Naive thymus-derived CD4-positive, alpha-beta T cell (primary cell): Measurements from ENCODE around the gene GEMIN7. TPM values are rescaled to one million over a fixed set of nuclear protein-coding genes. Genes with fewer than 3 reads are reported as not detected.

Experiments used
- ATAC-seq: fragments of 150-1000 bp; cut with Tn5 transposase; 2 replicates; pipeline ENCODE4 v1.10.0; 2021; ENCODE audit warnings: mild to moderate bottlenecking, moderate library complexity
- CTCF ChIA-PET: fragments of 350-600 bp; sonication (Branson Sonifier 250); formaldehyde crosslinking; loops from one replicate; lab custom pipeline; 2021; ENCODE audit warnings: antibody characterized with exemption; lab: Charles Lee
- POLR2A ChIA-PET: fragments of 350-600 bp; sonication (Branson Sonifier 250); formaldehyde crosslinking; loops from one replicate; lab custom pipeline; 2021; ENCODE audit warnings: antibody characterized with exemption, inconsistent platforms; lab: Charles Lee
- DNase-seq, 9 donors: peaks; one replicate each; pipeline versions ENCODE4 v3.0.0 to v3.0.0-alpha.2; 2020 to 2022; ENCODE audit warnings: mixed read lengths in 1 of 9
- H3K27ac ChIP-seq: one replicate; pipeline ENCODE4 v1.7.0; 2013; ENCODE audit warnings: mild to moderate bottlenecking, low read depth, low read length, moderate library complexity
- H3K27me3 ChIP-seq, 2 donors: one replicate each; pipeline ENCODE4 v1.7.0; 2013; ENCODE audit warnings: low read length in 2 of 2, mild to moderate bottlenecking in 2 of 2, moderate library complexity in 2 of 2; ENCODE audit not compliant: control insufficient read depth in 2 of 2, insufficient read depth in 2 of 2
- H3K36me3 ChIP-seq, 3 experiments: 1 replicate in 2 of 3; 2 replicates in 1 of 3; pipeline ENCODE4 v1.7.0; 2013; ENCODE audit warnings: low read length in 3 of 3, mild to moderate bottlenecking in 3 of 3, moderate library complexity in 1 of 3; ENCODE audit not compliant: insufficient read depth in 3 of 3, control insufficient read depth in 2 of 3
- H3K4me1 ChIP-seq, 2 donors: one replicate each; pipeline ENCODE4 v1.7.0; 2013; ENCODE audit warnings: low read length in 2 of 2, mild to moderate bottlenecking in 2 of 2, moderate library complexity in 1 of 2; ENCODE audit not compliant: control insufficient read depth in 2 of 2, insufficient read depth in 2 of 2
- H3K4me3 ChIP-seq: 2 replicates; pipeline ENCODE4 v1.7.0; 2013; ENCODE audit warnings: mild to moderate bottlenecking, low read length
- H3K9me3 ChIP-seq, 3 experiments: 1 replicate in 2 of 3; 2 replicates in 1 of 3; pipeline ENCODE4 v1.7.0; 2013; ENCODE audit warnings: low read length in 3 of 3; ENCODE audit not compliant: control insufficient read depth in 2 of 3
- H3K27ac Mint-ChIP-seq, 9 donors: one replicate each; pipeline ENCODE4 v1.8.0; 2020 to 2022; ENCODE audit warnings: mixed read lengths in 9 of 9, mild to moderate bottlenecking in 8 of 9, moderate library complexity in 5 of 9, inconsistent platforms in 2 of 9
- H3K27me3 Mint-ChIP-seq, 5 donors: one replicate each; pipeline ENCODE4 v1.8.0; 2021 to 2022; ENCODE audit warnings: mixed read lengths in 5 of 5, mild to moderate bottlenecking in 1 of 5
- H3K36me3 Mint-ChIP-seq, 5 donors: one replicate each; pipeline ENCODE4 v1.8.0; 2020 to 2022; ENCODE audit warnings: mixed read lengths in 5 of 5, mild to moderate bottlenecking in 3 of 5, inconsistent platforms in 1 of 5
- H3K4me1 Mint-ChIP-seq, 7 donors: one replicate each; pipeline ENCODE4 v1.8.0; 2020 to 2022; ENCODE audit warnings: mixed read lengths in 7 of 7, mild to moderate bottlenecking in 3 of 7, inconsistent platforms in 1 of 7
- H3K4me3 Mint-ChIP-seq, 10 donors: one replicate each; pipeline ENCODE4 v1.8.0; 2020 to 2022; ENCODE audit warnings: mild to moderate bottlenecking in 10 of 10, mixed read lengths in 10 of 10, moderate library complexity in 6 of 10, inconsistent platforms in 2 of 10
- H3K9me3 Mint-ChIP-seq, 11 donors: one replicate each; pipeline ENCODE4 v1.8.0; 2020 to 2022; ENCODE audit warnings: mixed read lengths in 11 of 11, mild to moderate bottlenecking in 4 of 11, inconsistent platforms in 1 of 11, moderate library complexity in 1 of 11
- intact Hi-C, 2 donors: fragments of 100-400 bp; cut with micrococcal nuclease; formaldehyde crosslinking; loops; one replicate each; pipeline ENCODE4 v1.15.1; 2023
- polyA plus RNA-seq, 2 donors: library from polyadenylated mRNA; unstranded; fragments of 300-500 nt; fragmentation: Illumina TruSeq; gene quantifications; one replicate each; pipeline ENCODE4 v1.2.3, GENCODE V29; 2021
- total RNA-seq, 6 experiments: library from RNA in 5 of 6; stranded (reverse) in 5 of 6; gene quantifications; 1 replicate in 5 of 6; 2 replicates in 1 of 6; pipeline ENCODE4 v1.2.3 and lab custom pipeline; 2021 to 2026

Gene GEMIN7
- total and polyA plus RNA-seq, 7 experiments from 2014 or later = 4.9 to 65.5 (median 18.7) TPM

DNA sequence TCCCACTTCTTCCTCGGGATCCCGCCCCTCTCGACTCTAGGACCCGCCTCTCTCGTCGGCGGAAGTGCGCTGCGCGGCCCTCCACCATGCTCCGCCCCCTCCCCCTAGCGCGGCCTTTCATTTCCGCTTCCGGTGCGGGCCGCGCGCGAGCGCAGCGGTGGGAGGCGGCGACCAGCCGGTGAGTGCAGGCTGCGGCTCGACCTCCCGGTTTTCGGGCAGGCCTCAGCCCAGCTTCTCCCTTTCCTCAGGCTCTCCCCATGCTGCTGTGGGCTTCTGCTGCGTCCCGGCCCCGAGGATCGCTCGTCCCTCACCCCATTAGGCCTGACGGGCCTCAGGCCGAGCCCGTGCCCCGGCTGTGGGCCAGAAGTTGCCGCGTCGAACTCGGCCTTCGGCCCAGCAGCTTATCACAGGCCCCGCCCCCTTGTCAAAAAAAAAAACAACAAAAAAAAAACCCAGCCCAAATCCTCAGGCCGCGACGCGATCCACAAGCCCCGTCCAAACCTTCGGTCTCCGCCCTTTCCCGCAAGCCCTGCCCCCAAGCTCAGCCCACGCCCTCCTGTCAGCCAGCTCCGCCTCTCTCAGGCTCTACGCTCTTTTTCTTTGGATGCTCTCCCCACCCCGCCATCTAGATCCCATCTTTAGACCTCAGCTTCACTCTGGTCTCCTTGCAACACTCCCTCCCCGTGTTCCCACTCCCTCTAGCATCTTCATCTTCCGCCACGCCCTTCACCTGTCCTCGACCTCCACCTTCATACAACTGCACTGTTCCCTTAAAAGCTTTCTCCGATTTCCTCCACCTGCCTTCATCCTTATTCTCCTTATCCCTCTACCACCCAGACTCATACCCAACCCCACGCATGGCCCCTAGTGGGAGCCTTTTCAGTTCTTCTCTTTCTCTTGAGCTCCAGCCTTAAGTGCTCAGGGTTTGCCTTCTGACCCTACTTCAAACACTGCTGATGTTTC, 39.8 kb upstream of the GEMIN7 start, which contains the start of gene CLASRP:
Gene CLASRP, plus strand, starts transcription at position 115 of the 963 bp plus-strand sequence. CDS start 1,168 bp downstream, outside the sequence.
- Mint-ChIP-seq H3K36me3 (peaks cover 3 to 34% (median 9%) of the 10 kb centered on the region in 5 donors), H3K4me3 (peak within 1 kb of the TSS; percentile 89 to 100 (median 99)), H3K27ac (peak within 1 kb of the TSS; percentile 90 to 99 (median 98)), H3K9me3 (peaks cover 0 to 4% (median 0%) of the 10 kb centered on the region in 11 donors), H3K27me3 (no peaks in the 10 kb centered on the region), H3K4me1 (peaks cover 26 to 43% (median 33%) of the 10 kb centered on the region in 7 donors)
- DNase-seq (peak; percentile 73 to 92 (median 85)), ATAC-seq (peak; percentile 96)
- H3K4me3 ChIP-seq = peak within 1 kb of the TSS; percentile 85
- ChIA-PET CTCF (interaction anchor here (0.7 to 1.6 kb wide), 3 partner anchors 20 to 692 kb away, joined by 3 to 8 read pairs (median 3); partner anchors contain the start of gene FBXO46), POLR2A (interaction anchor here (0.7 to 3.3 kb wide), 9 partner anchors 8 to 139 kb away, joined by 3 to 18 read pairs (median 5); partner anchors contain the start of genes BLOC1S3, GEMIN7, PPP1R37 and RELB)
- intact Hi-C loops = loop anchor here (1.0 to 2.0 kb wide), 8 partner anchors 20 to 212 kb away; partner anchors contain the start of genes BLOC1S3 (in 2 of the 2), CLPTM1 (in 2 of the 2), TRAPPC6A (in 2 of the 2) and ZNF296 (in 2 of the 2)
- H3K9me3 ChIP-seq = peaks cover 0 to 4% (median 0%) of the 10 kb centered on the region in 3 experiments
- H3K36me3 ChIP-seq = peaks cover 11 to 56% (median 18%) of the 10 kb centered on the region in 3 experiments
- peaks cover 15 to 24% of the 10 kb centered on the region in 2 donors for H3K4me1 ChIP-seq
- H3K27me3 ChIP-seq = no peaks in the 10 kb centered on the region
- peak within 1 kb of the TSS; percentile 100 for H3K27ac ChIP-seq

DNA sequence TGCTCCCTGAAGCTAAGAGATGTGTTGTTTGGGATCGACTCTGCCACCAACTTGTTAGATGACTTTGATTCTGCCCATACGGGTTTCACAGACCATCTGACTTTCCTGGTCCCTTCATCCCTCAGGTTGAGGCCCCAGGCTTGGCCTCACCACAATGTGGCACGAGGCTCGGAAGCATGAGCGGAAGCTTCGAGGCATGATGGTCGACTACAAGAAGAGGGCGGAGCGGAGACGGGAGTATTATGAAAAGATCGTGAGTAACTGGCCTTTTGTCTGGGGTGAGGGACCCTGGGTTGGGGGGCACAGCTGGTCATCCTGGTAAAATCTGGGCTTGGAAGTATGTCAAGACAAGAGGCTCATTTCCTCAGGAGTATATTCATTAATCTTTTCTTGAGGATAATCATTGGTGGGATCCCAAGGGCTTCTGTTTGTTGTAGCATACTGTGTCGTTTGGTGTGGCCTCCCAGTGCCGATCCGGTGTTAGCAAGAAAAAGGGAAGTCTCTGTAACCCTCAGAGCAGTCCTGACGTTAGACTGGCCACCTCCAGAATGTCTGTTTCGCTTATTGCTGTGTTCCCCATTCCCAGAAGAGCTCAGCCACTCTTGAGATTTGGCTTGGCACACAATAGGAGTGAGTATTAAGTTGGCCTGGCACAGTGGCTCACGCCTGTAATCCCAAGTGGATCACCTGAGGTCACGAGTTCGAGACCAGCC, 38.8 kb upstream of the GEMIN7 start:
- DNase-seq (no peak), ATAC-seq (no peak)
- peaks cover 15 to 24% of the 10 kb centered on the region in 2 donors for H3K4me1 ChIP-seq
- ChIA-PET POLR2A (interaction anchor here (1.2 to 3.3 kb wide), 5 partner anchors 9 to 138 kb away, joined by 4 to 18 read pairs (median 10); partner anchors contain the start of genes BLOC1S3, PPP1R37, RELB and TRAPPC6A), CTCF (interaction anchor here (1.5 to 1.6 kb wide), 2 partner anchors 19 to 52 kb away, joined by 3 to 8 read pairs; no protein-coding TSS in a partner anchor)
- H3K27ac Mint-ChIP-seq = peak overlapping the region; percentile 21 to 98 (median 94)
- H3K27me3 ChIP-seq = no peaks in the 10 kb centered on the region
- peaks cover 3 to 26% (median 9%) of the 10 kb centered on the region in 5 donors for H3K36me3 Mint-ChIP-seq
- H3K36me3 ChIP-seq = peaks cover 11 to 56% (median 22%) of the 10 kb centered on the region in 3 experiments
- H3K27me3 Mint-ChIP-seq = no peaks in the 10 kb centered on the region
- peak overlapping the region; percentile 85 for H3K4me3 ChIP-seq
- H3K9me3 Mint-ChIP-seq = peaks cover 0 to 4% (median 0%) of the 10 kb centered on the region in 11 donors
- H3K27ac ChIP-seq = peak overlapping the region; percentile 100
- intact Hi-C loops = no loop called here
- H3K4me3 Mint-ChIP-seq = peak overlapping the region; percentile 89 to 100 (median 99)
- H3K9me3 ChIP-seq = peaks cover 0 to 4% (median 0%) of the 10 kb centered on the region in 3 experiments
- H3K4me1 Mint-ChIP-seq = peaks cover 26 to 49% (median 39%) of the 10 kb centered on the region in 7 donors

DNA sequence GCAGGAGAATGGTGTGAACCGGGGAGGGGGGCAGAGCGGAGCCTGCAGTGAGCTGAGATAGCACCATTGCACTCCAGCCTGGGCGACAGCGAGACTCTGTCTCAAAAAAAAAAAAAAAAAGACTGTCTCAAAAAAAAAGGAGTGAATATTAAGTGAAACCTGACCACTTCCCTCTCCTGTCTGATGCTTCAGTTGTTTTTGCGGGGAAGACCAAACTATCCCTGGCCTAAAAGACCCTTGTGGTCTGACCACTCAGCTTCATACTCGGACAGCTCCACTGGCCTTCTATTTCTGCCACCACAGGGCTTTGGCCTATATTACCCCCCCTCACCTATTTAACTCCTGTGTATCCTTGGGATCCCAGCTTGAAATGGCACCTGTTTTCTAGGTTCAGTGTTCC, 37.9 kb upstream of the GEMIN7 start:
- peaks cover 29 to 58% (median 48%) of the 10 kb centered on the region in 7 donors for H3K4me1 Mint-ChIP-seq
- H3K4me1 ChIP-seq = peaks cover 15 to 29% of the 10 kb centered on the region in 2 donors
- no peaks in the 10 kb centered on the region for H3K27me3 ChIP-seq
- peaks cover 0 to 4% (median 0%) of the 10 kb centered on the region in 11 donors for H3K9me3 Mint-ChIP-seq
- no peak overlapping the region for H3K27ac ChIP-seq
- ATAC-seq (no peak), DNase-seq (no peak)
- peaks cover 11 to 57% (median 24%) of the 10 kb centered on the region in 3 experiments for H3K36me3 ChIP-seq
- H3K9me3 ChIP-seq = no peaks in the 10 kb centered on the region
- peak overlapping the region; percentile 42 to 100 (median 69) for H3K4me3 Mint-ChIP-seq
- no peaks in the 10 kb centered on the region for H3K27me3 Mint-ChIP-seq
- ChIA-PET POLR2A (interaction anchor here (0.8 kb wide), 1 partner anchor 39 kb away, joined by 5 read pairs; no protein-coding TSS in a partner anchor), CTCF (interaction anchor here (0.5 to 2.0 kb wide), 3 partner anchors 20 to 332 kb away, joined by 3 to 6 read pairs (median 4); partner anchors contain the start of gene BLOC1S3)
- H3K36me3 Mint-ChIP-seq = peaks cover 6 to 22% (median 9%) of the 10 kb centered on the region in 5 donors
- H3K27ac Mint-ChIP-seq = peak overlapping the region in 5 of 9 donors; percentile 28 to 79 (median 49)
- intact Hi-C loops = no loop called here
- H3K4me3 ChIP-seq = no peak overlapping the region

DNA sequence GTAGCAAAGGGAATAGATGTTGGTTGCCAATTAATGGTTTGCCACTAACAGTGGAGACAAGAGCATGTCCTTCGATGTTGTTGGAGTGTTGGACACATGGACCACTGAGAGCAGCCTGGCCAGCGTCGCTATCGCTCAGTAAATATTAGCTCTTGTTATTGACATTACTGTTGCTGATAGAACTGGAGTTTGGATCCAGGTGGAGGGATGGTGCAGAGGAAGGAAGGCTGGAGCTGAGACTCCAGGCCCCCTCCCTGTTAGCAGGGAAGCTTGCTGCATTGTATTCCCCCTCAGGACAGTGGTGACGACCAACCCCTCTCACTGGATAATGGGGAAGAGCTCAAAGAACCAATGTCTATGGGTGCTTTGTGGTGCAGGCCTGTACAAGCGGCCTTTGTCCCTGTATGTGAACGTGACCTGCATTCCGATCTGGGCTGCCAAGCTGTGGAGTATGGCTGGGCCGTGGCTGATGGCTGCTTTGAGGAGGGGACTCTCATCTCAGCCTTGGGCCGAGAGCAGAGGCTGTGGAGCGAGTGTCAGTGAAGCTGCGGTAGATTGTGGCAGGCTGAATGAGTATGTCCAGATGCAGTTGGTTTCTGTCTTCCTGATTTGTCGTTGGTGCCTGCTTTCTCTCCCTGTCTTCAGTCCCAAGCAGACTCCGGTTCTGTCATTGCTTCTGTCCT, 33.2 kb upstream of the GEMIN7 start:
- H3K27me3 Mint-ChIP-seq = no peaks in the 10 kb centered on the region
- DNase-seq = no peak
- H3K36me3 ChIP-seq = peaks cover 4 to 56% (median 21%) of the 10 kb centered on the region in 3 experiments
- peaks cover 42 to 67% (median 56%) of the 10 kb centered on the region in 7 donors for H3K4me1 Mint-ChIP-seq
- H3K4me1 ChIP-seq = peaks cover 3 to 22% of the 10 kb centered on the region in 2 donors
- no peak for ATAC-seq
- CTCF ChIA-PET = interaction anchor here (0.6 kb wide), 1 partner anchor 632 kb away, joined by 5 read pairs; no protein-coding TSS in a partner anchor
- peak overlapping the region in 3 of 9 donors; percentile 32 to 53 (median 46) for H3K27ac Mint-ChIP-seq
- no peak overlapping the region for H3K27ac ChIP-seq
- peaks cover 3 to 21% (median 9%) of the 10 kb centered on the region in 5 donors for H3K36me3 Mint-ChIP-seq
- H3K9me3 Mint-ChIP-seq = no peaks in the 10 kb centered on the region
- intact Hi-C loops = loop anchor here in 1 of 2 donors (2.0 kb wide), 1 partner anchor 29 kb away; no protein-coding TSS in a partner anchor
- no peaks in the 10 kb centered on the region for H3K27me3 ChIP-seq
- POLR2A ChIA-PET = interaction anchor here (1.2 kb wide), 1 partner anchor 47 kb away, joined by 4 read pairs; the partner anchor contains the start of gene PPP1R37
- no peaks in the 10 kb centered on the region for H3K9me3 ChIP-seq
- peak overlapping the region in 1 of 10 donors; percentile 45 for H3K4me3 Mint-ChIP-seq
- no peak overlapping the region for H3K4me3 ChIP-seq

DNA sequence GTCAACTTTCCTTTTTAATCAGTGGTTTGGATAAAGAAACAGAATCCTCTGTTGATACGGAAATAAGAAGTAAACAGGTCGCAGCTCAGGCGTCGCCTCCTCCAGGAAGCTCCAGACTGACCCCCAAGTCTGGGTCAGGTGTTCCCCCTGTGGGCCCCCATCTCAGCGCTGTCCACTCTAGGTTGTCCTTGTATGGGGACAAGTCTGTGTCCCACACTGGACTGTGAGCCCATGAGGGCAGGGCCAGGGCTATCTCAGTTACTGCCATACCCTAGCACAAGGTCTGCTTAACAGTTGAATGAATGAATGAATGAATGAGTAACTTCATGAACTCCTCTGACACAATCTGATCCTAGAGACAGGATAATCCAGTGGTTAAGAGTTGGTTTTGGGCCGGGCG, 32.7 kb upstream of the GEMIN7 start:
- H3K36me3 Mint-ChIP-seq = peaks cover 3 to 20% (median 6%) of the 10 kb centered on the region in 5 donors
- ATAC-seq = no peak
- CTCF ChIA-PET = no interaction called here
- Histone ChIP-seq H3K27me3 (no peaks in the 10 kb centered on the region), H3K4me1 (peaks cover 3 to 18% of the 10 kb centered on the region in 2 donors), H3K9me3 (no peaks in the 10 kb centered on the region), H3K36me3 (peaks cover 4 to 53% (median 18%) of the 10 kb centered on the region in 3 experiments), H3K27ac (no peak overlapping the region), H3K4me3 (no peak overlapping the region)
- H3K27me3 Mint-ChIP-seq = no peaks in the 10 kb centered on the region
- H3K9me3 Mint-ChIP-seq = no peaks in the 10 kb centered on the region
- DNase-seq = no peak
- H3K4me3 Mint-ChIP-seq = peak overlapping the region in 3 of 10 donors; percentile 35 to 73 (median 69)
- intact Hi-C loops = loop anchor here in 1 of 2 donors (2.0 kb wide), 1 partner anchor 30 kb away; no protein-coding TSS in a partner anchor
- H3K27ac Mint-ChIP-seq = peak overlapping the region in 2 of 9 donors; percentile 21 to 48
- peaks cover 43 to 64% (median 52%) of the 10 kb centered on the region in 7 donors for H3K4me1 Mint-ChIP-seq
- POLR2A ChIA-PET = no interaction called here
